ENCODE results near the gene EEFSEC. TPM values are rescaled to one million over a fixed set of nuclear protein-coding genes. Genes with fewer than 3 reads are reported as not detected.
A peak's percentile ranks its signal among the peaks of the same experiment; 100 is the strongest.

Gene EEFSEC
- polyA plus RNA-seq, 12 donors = 13.4 to 22.2 (median 15.3) TPM; not detected in 1

DNA sequence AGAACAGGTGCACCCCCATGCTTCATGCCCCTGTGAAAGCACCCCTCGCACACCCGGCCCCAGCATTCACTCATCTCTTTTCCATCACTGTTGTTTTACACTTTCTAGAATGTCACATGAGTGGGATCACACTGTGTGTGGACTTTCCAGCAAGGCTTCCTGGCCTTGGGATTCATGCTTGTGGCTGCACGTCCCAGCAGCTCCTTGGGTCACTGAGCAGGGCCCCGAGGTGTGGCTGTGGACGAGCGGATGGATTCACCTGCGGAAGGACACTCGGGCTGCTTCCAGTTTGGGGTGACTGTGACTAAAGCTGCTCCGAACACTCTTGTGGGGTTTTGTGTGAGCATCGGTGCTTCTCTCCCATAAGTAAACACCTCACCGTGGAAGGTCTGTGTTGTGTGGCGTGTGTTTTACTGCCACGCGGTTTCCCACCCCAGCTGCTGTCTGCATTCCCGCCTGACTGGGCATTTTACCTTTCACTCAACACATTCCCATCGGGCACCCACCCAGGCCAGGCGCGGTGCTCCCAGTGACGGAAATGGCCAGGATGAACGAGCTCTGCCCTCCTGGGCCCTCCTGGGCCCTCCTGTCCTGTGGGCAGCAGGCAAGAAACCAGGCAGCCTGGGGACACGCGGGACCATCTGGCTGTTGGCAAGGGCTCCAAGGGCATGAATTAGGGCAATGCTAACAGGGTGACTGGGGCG, 272.0 kb downstream of the EEFSEC start:
- DNase-seq = no peak

DNA sequence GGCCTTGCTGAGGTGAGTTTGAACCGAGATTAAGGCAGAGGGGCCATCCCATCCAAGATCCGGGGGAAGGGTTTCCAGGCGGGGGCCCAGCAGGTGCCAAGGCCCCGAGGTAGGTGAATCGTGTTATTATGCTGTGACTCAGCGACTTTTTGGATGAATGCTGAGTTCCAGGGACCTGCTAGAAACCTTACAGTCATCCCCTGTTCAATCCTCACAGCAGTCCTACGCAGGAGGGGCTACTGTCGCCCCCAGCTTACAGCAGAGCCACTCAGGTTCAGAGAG, 272.5 kb downstream of the EEFSEC start:
- no peak for DNase-seq

- peak; percentile 15 for DNase-seq
Observed at GRCh38 chr3:128426128-128426921, 273.0 kb downstream of the EEFSEC start.

DNA sequence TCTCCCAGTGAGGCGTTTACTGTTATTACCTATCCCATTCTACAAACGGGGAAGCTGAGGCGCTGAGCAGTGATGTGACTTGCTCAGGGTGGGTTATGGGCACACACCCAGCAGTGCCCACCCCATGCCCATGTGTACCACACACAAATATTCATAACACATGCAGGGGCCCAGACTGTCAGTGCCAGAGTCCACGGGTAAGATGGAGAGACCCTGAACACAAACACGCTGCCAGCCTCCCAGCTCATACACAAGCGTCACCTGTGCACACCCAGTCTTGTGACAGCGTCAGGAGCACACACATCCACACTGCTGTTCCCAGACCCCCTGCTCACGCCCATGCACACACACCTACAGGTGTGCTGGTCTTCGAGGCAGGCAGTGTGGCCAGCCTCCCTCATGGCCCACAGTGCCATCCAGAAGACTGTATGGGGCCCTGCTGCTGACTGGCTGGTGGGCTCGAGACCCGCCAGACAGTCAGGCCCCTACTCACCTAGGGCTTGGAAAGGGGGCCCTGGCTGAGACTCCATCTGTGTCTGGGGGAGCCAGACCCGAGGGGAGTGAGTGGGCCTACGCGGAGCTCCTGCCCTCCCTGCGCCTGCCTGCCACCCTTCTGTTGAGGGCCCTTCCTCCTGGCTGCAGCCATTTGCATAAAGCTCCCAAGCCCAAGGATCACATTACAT, 274.0 kb downstream of the EEFSEC start:
- no peak for DNase-seq

- DNase-seq = no peak
Observed at GRCh38 chr3:128427872-128428822, 274.9 kb downstream of the EEFSEC start.

DNA sequence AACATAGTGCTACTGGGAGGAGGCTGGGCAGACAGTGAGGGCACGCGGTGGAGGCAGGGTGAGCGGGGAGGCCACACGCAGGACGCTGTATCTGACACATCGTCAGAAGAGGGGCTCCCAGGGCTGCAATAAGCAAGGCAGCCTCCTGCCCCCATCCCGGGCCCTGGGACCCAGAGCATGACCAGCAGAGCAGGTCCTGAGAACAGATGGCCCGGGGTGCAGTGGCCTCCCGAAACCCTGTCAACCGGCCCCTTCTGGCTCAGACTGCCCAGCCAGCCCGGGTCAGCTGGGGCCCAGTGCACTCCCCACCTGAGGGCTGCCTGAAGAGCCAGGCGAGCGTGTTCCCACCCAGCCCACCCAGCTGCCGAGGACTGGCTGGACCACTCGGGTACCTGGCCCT, 276.0 kb downstream of the EEFSEC start:
- DNase-seq = no peak

DNA sequence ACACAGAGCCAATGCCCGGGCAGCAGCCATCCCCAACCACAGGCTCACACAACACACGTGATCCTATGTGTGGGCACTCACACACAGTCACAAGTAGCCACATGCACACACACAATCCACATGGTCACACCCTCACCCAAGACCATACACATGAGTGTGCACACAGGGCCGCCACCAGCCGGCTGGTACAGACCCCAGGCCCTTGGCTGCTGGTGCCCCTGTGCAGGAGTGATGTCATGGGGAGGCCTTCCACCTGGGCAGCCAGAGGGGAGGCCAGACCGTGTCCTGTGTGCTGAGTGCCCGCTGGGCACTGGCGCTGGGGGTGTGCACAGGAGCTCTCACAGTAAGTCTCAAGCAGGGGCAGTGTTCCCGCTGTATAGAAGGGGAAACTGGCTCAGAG, 276.5 kb downstream of the EEFSEC start:
- no peak for DNase-seq

DNA sequence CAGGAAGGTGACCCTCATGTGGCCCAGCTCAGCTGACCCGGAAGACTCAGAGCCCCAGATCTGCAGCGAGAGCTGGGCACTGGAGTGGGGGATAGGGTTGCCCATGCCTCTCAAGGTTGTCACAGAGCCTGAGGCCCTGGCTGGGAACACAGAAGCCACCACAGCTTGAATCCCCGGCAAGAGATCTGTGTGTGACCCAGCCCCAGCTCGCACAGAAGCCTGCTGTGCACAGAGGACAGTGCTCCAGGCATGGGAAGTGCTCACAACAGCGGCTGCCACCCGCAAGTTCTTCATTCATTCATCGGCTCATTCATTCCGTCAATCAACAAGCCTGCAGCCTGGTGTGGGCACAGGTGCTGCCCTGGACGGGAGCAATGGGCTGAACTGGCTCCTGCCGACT, 277.0 kb downstream of the EEFSEC start:
- no peak for DNase-seq

DNA sequence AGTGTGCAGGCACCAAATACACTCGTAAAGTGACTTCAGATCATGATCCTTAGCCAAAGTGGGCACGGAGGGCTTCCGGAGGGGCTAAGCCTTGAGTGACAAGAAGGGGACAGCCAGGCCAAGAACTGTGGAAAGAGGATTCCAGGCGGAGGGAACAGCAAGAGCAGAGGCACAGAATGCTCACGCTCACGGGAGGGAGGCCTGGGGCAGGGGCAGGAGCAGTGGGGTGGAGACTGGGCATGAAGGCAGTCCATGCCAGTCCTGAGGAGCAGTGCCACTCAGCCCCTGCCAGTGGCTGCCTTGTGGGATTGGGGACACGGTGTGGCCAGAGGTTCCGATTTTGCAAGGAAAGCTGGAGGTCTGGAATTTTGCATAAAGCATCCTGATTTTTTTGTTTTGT, 277.4 kb downstream of the EEFSEC start:
- DNase-seq = no peak

- DNase-seq = no peak
Observed at GRCh38 chr3:128431803-128432300, 278.6 kb downstream of the EEFSEC start.

DNA sequence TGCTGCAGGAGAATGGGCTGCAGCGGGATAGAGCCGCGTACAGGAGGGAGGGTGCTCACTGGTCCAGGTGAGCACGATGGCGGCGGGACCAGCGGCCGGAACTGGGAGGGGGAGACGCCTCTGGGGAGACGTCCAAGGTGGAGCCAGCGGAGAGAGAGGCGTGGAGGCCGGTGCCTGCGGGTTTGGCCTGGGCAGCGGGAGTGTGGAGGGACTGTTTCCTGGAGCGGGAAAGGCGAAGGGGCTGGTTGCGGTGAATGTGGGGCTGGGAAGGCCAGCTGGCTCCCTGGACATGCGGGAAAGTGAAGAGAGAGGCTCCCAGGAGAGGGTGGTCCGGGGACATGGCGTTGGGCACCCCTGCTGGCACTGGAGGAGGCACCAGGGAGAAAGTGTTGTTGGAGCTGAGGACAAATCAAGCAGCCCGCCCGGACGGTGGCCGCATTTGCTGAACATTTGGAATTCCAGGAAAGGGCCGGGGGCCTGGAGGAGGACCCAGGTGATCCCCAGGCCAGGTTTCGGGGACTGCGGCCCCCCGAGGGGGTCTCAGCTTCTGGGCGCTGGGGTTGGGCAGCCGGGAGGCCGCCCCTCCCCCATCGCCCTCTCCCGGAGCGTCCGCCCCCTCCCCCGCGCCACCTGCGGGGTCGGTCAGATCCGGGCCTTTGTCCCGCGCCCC, 279.2 kb downstream of the EEFSEC start:
- DNase-seq = no peak

DNA sequence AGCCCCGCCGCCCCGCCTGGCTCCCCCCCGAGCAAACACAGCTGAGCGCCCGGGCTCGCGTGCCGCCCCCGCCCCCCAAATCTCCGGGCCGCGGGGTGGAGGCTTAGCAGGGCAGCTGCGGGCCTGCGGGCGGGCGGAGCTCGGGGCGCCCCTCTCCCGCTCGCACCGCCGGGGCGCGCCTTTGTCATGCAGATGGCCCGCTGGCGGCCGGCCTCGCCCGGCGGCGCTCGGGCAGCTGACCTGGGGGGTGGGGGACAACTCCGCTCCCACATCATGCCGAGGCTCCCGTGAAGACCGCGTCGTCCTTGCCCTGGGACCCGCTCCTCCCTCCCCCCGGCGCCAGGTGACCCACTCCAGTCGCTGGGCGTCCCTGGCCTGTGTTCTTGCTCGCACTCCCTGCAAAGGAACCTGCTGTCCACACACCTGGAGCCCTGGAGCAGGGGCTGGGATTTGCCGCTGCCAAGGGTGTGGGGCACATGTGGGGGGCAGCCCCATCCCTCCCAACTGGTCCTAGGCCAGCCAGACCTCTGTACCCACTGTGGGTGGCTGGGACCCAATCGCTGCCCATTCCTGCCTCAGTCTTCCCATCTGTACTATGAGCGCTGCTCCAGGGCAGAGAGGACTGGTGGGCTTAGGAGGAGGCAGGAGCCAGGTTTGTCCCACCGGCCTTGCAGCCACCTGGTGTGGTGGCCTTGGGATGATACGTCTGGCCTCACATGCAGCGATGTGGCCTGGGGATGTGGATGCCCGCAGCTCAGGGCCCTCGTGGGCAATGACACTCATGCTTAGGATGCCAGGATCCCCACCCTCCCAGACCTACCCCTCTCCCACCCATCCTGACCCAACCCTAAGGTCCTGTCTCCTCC, 279.9 kb downstream of the EEFSEC start:
- DNase-seq = no peak

DNA sequence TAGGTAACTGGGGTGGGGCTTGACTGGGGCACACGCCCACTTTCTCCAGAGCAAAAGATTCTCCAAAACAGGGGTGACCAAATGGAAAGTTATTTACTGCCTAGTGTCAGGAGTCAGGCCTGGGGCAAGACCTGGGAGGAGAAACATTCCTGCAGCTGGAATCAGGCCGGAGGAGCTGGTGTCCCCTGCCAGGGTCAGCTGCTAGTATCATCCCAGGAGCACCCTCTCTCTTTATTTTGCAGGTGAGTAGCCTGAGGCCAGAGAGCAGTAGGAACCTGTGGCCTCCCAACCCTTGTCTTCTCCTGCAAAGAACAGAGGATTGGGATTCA, 280.5 kb downstream of the EEFSEC start:
- DNase-seq = no peak

DNA sequence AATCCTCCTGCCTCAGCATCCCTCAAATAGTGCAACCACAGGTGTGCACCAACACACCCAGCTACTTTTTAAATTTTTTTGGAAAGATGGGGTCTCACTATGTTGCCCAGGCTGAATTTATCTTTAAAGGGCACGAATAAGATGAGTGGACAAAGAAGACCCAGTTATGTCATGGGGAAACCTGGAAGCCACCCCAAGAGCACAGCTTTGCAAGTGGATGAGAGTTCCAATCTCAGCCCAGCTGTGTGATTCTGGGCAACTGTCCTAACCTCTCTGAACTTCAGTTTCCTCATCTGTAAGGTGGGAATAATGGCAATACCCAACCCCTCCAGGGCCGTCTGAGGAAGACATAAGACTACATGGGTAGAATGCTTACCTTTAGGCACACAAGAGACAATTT, 281.2 kb downstream of the EEFSEC start:
- no peak for DNase-seq

DNA sequence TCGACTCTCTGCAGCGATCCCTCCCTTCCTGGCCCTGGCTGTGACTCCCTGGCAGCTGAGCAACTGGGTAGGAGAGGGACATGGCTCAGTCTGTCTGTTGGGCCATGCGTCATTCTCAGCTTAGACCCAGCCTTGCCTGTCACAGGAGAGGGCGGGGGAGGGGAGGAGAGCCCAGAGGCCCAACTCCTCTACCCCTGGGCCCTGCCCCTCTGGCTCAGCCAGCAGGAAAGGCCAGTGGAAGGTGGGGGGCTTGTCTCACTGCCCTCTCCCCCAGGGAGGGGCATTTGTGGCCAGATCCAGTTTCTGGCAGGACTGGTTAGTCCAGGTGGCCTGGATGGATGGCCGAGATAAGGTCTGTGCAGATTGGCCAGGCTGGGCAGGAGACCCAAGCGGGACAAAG, 281.8 kb downstream of the EEFSEC start:
- DNase-seq = no peak

DNA sequence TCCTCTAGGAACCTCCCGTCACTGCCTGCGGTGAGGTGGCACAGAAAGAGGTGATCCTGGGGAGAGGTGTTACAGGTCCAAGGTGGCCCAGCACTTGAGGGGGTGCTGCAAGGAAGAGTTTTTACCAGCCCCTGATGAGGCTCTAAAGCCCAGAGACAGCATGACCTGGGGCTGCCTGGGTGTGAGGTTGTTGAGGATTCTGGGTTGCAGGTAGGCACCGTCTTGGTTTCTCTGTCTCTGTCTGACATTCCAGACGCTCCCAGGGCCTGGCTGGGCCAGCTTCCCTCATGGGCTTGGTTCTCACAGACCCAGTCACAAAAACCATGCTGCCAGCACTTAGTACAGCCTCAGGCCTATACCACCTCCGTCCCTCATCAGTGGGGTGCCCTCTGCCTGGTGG, 282.3 kb downstream of the EEFSEC start:
- no peak for DNase-seq

- no peak for DNase-seq
Observed at GRCh38 chr3:128436214-128436613, 282.9 kb downstream of the EEFSEC start.

DNA sequence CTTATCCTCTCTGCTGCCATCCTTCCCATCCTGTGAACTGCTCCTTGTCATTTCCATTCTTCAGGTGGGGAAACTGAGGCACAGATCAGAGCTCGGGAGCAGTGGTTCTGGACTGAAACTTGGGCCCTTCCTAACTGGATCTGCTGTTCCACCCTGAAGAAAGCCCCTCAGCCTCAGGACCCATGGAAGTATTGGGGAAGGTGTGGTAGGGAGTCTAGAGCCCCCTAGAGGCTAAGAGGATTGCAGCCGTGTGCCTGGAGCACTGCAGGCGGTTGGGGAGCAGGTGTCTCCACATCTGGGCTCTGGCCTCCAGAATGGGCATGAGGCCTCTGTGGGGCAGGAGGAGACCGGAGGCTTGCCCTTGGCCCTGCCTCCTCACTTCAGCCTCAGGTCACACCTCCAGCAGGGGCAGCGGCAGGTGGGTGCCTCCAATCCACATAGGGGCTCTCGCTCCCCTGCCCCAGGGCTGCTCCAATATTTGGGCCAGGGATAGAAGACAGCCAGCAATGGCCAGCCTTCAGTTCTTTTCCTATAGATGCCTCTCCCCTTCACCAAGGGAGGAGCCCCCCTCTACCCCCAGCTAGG, 285.3 kb downstream of the EEFSEC start:
- no peak for DNase-seq

- no peak for DNase-seq
Observed at GRCh38 chr3:128439226-128439625, 285.9 kb downstream of the EEFSEC start.

GRCh38 chr3:128442070-128442469, 288.8 kb downstream of the EEFSEC start:
- no peak for DNase-seq

Data from muscle of arm (tissue), 12 donors.